Neural crest cell (in vitro differentiated cells): Measurements from ENCODE around the gene PI3. TPM values are rescaled to one million over a fixed set of nuclear protein-coding genes. Genes with fewer than 3 reads are reported as not detected.

Source experiments
- DNase-seq: peaks from one replicate; pipeline ENCODE4 v3.0.0; 2021; ENCODE audit warnings: low read depth, mixed read lengths, low spot score
- H3K27ac Mint-ChIP-seq: one replicate; pipeline ENCODE4 v1.8.0; 2021; ENCODE audit warnings: mild to moderate bottlenecking, mixed read lengths; ENCODE audit not compliant: unreplicated experiment
- H3K27me3 Mint-ChIP-seq: 2 replicates; pipeline ENCODE4 v1.8.0; 2021; ENCODE audit warnings: low read depth, mild to moderate bottlenecking, mixed read lengths
- H3K36me3 Mint-ChIP-seq: 2 replicates; pipeline ENCODE4 v1.8.0; 2021; ENCODE audit warnings: low read depth, mild to moderate bottlenecking, mixed read lengths
- H3K4me1 Mint-ChIP-seq: 2 replicates; pipeline ENCODE4 v1.8.0; 2021; ENCODE audit warnings: mixed read lengths
- H3K4me3 Mint-ChIP-seq: one replicate; pipeline ENCODE4 v1.8.0; 2021; ENCODE audit warnings: mild to moderate bottlenecking, mixed read lengths
- H3K9me3 Mint-ChIP-seq: 2 replicates; pipeline ENCODE4 v1.8.0; 2021; ENCODE audit warnings: mixed read lengths
- CTCF ChIP-seq: fragments of 200-600 bp; sonication (generic); conservative IDR thresholded peaks from 2 replicates; pipeline ENCODE4 v1.5.0; 2021; ENCODE audit warnings: antibody characterized with exemption, mild to moderate bottlenecking
- total RNA-seq: library from RNA; stranded (reverse); gene quantifications from 2 replicates; pipeline ENCODE4 v1.2.1, GENCODE V29; 2021

Gene PI3
- total RNA-seq, 1 donor from 2014 or later, result not detected

GRCh38 chr20:45209924-45210323 is 35.2 kb downstream of the PI3 start:
- peaks cover 72% of the 10 kb centered on the region for H3K27me3 Mint-ChIP-seq
- no peak for TF ChIP-seq CTCF
- no peak overlapping the region for H3K27ac Mint-ChIP-seq

GRCh38 chr20:45211569-45212474 is 37.1 kb downstream of the PI3 start:
- H3K27me3 Mint-ChIP-seq, result peaks cover 56% of the 10 kb centered on the region
- no peaks in the 10 kb centered on the region for H3K36me3 Mint-ChIP-seq
- peaks cover 5% of the 10 kb centered on the region for H3K9me3 Mint-ChIP-seq
- H3K27ac Mint-ChIP-seq, result no peak overlapping the region
- no peaks in the 10 kb centered on the region for H3K4me1 Mint-ChIP-seq
- DNase-seq, result no peak
- no peak overlapping the region for H3K4me3 Mint-ChIP-seq
- no peak for TF ChIP-seq CTCF

More at GRCh38 chr20:45209924-45210323, 35.2 kb downstream of the PI3 start:
- H3K4me3 Mint-ChIP-seq, result no peak overlapping the region
- peaks cover 5% of the 10 kb centered on the region for H3K9me3 Mint-ChIP-seq
- no peaks in the 10 kb centered on the region for H3K36me3 Mint-ChIP-seq
- no peak for DNase-seq
- no peaks in the 10 kb centered on the region for H3K4me1 Mint-ChIP-seq

DNA sequence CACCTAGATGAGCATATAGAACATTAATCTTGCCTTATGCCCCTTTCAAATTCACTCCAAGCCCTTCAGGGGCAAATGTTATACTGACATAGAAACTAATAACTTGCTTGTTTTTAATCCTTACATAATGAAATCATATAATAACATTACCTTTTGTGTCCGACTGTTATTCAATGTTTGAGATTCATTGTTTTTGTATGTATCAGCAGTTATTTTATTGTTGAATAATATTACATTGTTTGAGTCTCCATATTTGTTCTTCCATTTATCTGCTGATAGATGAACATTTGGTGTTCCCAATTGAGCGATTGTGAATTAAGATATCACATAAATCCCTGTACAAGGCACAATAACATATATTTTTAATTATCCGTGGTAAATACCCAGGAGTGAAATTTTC is 38.1 kb downstream of the PI3 start:
- Mint-ChIP-seq H3K27me3 (peaks cover 54% of the 10 kb centered on the region), H3K4me1 (no peaks in the 10 kb centered on the region), H3K27ac (no peak overlapping the region), H3K4me3 (no peak overlapping the region), H3K9me3 (peaks cover 2% of the 10 kb centered on the region), H3K36me3 (no peaks in the 10 kb centered on the region)
- no peak for TF ChIP-seq CTCF
- no peak for DNase-seq

- Mint-ChIP-seq H3K4me1 (no peaks in the 10 kb centered on the region), H3K36me3 (no peaks in the 10 kb centered on the region), H3K4me3 (no peak overlapping the region), H3K27me3 (peaks cover 51% of the 10 kb centered on the region), H3K27ac (no peak overlapping the region), H3K9me3 (no peaks in the 10 kb centered on the region)
- no peak for TF ChIP-seq CTCF
- no peak for DNase-seq
These were observed 43.4 kb downstream of the PI3 start for GRCh38 chr20:45218124-45218523.

DNA sequence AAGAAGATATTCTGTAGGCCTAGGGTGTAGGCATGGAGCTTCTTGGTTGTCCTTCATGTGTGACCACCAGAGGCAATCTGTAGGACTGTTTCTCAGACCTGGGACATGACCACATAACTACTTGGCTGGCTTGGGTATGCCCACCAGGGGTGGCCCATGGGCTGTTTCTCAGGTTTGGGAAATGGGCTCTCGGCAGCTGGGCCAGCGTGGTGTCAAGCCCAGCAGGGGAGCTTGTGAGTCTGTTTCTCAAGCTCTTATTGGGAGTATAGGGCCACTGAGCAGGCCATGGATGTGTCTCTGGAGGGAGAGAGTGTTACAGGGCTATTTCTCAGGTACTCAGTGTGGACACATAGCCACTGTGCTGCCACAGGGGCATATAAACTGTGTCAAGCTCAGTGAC is 43.9 kb downstream of the PI3 start:
- Mint-ChIP-seq H3K4me1 (no peaks in the 10 kb centered on the region), H3K4me3 (no peak overlapping the region), H3K36me3 (no peaks in the 10 kb centered on the region), H3K27ac (no peak overlapping the region), H3K27me3 (peaks cover 51% of the 10 kb centered on the region), H3K9me3 (no peaks in the 10 kb centered on the region)
- no peak for TF ChIP-seq CTCF
- DNase-seq, result no peak
